GM18517 (cell line): ENCODE results near the gene CHAF1A.

Source experiments
- ATAC-seq: cut with Tn5 transposase; IDR thresholded peaks from one replicate; pipeline ENCODE4 v1.9.1; 2021; ENCODE audit warnings: mild to moderate bottlenecking, moderate library complexity; ENCODE audit not compliant: unreplicated experiment

Gene CHAF1A

DNA sequence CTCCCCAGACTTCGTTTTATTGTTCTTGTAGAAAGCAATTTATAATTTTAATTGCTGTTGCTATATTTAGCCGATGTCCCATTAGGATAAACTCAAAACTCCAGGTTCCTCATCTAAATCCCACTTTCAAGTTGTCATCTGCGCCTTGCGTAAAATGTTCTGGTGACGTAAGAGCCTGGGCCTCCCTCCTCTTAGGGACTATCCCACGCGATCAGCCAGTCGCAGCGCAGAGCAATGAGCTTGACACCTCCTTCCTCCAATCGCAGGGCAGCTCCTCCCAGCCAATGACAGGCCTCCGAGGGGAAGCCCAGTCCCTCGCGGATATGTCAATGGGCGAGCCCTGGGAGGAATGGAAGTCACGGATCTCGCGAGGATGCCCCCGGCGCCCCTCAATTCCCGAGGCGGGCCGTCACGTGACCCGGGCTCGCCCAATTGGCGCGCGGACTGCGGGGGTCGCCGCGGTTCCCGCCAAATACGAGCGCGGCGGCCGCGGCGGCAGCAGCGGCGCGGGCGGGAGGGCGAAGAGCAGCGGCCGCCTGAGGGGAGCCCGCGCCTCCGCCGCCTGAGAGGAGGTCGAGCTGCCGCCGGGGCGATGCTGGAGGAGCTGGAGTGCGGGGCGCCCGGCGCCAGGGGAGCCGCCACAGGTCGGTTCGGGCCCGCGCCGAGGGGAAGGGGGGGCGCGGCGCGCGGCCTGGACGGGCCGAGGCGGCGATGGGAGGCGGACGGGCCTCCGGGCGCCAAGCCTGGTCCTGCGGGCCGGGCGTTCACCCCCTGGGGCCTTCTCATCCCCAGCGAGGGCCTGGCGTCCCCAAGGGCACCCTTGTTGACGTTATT is at the start of gene CHAF1A:
Gene CHAF1A (plus strand): TSS at position 470 of the 834 bp plus-strand sequence. CDS start 123 bp downstream, at position 593.
- ATAC-seq: peak; percentile 85

DNA sequence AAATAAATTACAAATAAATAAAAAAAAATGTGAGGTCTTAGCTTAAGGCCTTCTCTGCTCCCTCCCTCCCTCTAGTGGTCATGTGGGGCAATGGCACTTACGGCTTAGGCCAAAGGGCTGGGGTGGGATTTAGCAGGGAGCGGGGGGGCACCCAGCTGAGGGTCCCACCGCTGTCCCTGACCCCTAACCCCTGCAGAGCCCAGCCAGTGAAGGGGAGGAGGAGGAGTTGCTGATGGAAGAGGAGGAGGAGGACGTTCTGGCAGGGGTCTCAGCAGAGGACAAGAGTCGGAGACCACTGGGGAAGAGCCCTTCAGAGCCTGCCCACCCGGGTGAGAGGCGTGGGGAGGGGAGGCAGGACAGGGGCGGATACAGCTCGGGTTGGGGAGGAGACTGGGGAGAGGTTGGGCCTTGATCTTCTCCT is 49.7 kb upstream of the CHAF1A start:
- ATAC-seq: no peak

DNA sequence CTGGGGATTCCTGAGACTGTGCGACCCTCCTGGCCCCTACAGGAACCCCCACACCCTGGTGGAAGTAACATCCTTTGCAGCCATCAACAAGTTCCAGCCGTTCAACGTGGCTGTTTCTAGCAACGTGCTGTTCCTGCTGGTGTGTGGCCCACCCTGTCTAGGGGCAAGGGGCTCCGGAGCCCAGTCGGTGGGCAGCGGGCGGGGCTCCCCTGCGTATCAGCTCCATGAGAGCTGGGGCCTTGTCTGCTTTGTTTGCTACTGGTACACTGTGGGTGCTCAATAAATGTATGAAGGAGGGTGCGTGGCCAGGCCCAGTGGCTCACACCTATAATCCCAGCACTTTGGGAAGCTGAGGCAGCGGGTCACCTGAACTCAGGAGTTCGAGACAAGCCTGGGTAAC is 48.2 kb upstream of the CHAF1A start:
- ATAC-seq: no peak

DNA sequence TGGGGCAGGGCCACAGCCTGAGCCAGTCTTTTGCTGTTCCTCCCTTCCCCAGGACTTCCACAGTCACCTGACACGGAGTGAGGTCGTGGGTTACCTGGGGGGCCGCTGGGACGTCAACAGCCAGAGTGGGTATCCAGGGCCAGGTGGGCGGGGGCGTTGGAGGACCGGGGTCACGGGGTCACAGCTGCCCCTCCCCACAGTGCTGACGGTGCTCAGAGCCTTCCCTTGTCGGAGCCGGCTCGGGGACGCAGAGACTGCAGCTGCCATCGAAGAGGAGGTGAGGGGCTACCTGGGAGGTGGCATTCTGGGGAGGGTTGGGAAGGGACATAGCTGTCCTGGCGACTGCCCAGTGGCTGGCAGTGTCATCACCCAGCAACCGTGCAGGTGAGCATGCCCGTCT is 47.5 kb upstream of the CHAF1A start:
- ATAC-seq: no peak

GRCh38 chr19:4357095-4357797 is 45.2 kb upstream of the CHAF1A start:
- ATAC-seq: no peak

- no peak for ATAC-seq
These were observed 44.5 kb upstream of the CHAF1A start for GRCh38 chr19:4357921-4358326.

DNA sequence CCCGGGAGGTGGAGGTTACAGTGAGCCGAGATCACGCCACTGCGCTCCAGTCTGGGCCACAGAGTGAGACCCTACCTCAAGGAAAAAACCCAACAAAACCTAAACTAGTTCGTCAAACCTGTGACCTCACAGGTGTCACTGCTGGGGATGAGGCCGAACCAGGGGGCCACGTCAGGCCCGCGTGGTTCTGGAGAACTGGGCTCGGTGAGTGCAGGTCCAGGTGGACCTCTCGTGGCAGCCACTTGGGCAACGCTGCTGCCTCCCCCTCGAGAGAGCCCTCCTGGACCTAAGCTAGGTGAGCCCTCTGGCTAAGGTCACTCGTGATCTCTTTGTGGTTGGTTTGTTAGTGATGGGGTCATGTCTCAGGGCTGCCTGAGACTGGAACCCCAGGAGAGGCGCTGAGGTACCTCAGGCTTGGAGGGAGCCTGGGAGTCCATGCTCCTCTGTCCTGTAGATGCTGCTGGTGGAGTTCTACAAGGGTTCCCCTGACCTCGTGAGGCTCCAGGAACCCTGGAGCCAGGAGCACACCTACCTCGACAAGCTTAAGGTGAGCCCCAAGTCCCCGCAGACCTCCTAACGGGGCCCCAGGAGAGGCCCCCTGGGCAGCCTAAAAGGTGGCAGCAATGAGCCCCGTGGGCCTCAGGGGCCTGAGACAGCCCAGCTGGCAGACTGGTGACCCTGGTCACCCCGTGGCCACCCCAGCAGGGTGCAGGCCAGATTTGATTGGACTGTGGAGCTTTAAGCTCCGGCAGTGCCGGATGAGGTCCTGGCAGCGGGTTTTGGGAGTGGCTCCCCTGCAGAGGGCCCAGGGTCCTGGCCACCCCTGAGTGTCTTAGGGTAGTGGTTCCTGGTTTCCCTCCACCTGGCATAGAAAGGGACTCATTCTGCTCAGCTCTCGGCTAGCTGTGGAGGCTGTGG is 43.5 kb upstream of the CHAF1A start:
- ATAC-seq: no peak

DNA sequence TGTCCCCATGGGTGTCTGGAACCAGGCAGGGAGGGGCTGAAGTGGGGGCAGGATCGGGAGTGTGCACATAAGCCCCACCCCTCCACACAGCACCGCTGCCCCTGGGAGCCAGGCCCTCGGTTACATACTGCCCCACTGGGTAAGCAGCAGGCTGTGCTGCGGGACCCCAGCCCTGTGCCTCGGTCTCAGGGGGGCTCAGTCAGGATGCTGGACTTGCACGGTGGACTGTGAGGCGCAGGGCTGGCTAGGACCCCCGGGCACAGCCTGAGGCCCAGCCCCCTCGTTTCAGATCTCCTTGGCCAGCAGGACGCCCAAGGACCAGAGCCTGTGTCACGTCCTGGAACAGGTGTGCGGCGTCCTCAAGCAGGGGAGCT is 42.8 kb upstream of the CHAF1A start:
- ATAC-seq: no peak

DNA sequence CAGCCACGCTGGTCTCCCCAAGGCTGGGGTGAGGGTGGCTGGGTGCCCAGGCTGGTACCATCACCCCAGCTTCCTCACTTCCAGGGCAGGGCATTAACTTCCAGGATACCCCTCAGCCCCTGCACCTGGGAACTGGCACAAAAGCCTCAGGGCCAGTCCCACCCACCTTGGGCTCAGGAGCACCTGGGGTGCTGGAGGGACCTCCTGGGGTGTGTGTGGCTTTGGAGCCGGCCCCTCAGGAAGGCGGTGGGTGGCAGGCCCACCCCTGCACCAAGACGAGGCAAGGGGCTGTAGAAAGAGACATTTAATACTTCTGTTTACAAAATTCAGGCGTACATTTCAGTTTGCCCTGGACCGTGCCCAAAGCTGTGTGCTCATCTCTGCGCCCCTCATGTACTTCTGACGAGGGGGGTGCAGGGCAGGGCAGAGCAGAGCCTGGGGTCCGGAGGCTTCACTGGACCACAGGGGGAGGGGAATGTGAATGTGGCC is 42.3 kb upstream of the CHAF1A start:
- no peak for ATAC-seq

GRCh38 chr19:4360641-4361151 is 41.7 kb upstream of the CHAF1A start:
- no peak for ATAC-seq

GRCh38 chr19:4361152-4362046 is 41.0 kb upstream of the CHAF1A start:
- ATAC-seq: no peak

GRCh38 chr19:4362101-4362828 is 40.2 kb upstream of the CHAF1A start:
- no peak for ATAC-seq

DNA sequence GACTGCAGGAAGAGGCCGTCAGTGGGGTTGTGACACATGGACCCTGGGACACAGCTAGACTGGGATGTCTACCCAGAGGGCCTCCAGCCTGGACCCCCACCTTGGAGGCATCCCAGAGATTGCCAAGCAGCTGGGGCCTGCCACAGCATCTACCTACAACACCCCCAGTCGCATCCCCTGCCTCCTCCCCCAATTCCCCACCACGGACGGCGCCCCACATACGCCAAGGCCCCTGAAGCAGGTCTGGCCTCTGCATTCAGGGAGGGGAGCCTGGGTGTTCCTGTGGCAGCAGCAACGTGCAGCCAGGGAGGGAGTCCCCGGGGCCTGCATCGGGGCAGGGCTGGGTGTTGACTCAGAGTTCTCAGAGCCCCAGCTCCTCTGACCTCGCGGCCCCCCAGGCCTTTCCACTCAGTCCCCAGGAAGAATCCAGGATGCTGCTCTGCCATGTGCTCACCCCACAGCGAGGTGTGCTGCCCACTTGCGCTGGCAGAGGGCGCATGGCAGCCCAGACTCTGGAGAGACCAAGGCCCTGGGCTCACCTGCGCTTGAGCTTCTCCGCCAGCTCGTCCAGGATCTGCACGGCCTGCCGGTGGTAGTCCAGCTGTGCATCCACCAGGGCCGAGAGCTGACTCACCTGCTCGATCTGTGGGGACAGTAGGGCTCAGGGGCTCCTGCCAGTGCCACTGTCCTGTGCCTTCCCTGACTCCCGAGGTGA is 39.5 kb upstream of the CHAF1A start:
- no peak for ATAC-seq

GRCh38 chr19:4363571-4364304 is 38.7 kb upstream of the CHAF1A start:
- ATAC-seq: no peak

- ATAC-seq: no peak
These were observed 37.1 kb upstream of the CHAF1A start for GRCh38 chr19:4365341-4365740.

DNA sequence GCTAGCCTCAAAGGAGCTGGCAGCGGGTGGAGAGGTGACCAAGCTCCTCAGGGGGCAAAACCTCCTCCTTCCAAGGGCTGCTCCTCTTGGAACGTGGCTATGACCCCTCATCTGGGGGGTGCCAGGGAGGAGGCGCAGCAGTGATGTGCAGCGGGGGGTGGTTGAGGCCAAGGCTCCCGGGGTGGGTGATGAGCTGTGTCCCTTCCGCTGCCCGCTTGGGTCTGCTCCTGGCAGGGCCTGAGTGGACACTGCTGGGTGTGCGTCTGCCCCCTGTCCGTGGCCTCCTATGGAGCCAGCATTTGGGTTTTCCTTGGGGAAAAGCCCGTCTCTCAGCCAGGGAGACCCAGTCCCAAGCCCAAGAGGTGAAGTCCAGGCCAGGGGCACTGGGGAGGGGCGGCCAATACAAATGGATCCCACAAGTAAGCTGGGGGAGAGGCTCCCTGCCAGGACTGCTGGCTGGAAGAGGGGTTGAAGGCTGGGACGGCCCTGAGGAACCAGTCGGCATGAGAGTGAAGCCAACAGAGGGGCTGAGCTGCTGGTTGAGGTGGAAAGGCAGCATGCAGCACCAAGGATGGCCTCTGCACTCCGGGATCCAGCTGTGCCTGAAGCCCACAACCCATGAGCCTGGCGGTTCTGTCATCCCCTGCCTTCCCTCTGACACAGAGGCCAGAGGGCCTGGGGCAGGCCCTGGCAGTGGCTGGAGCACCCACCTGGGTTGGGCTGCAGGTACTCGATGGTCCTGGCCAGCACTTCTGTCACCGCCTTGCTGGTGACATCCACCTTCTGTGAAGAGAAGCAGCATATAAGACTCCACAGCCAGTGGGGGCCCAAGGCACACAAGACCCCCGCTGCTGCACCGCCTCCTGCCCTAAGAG is 36.4 kb upstream of the CHAF1A start:
- ATAC-seq: no peak
